CD4-positive, alpha-beta T cell treated with Interleukin-12 subunit alpha and Interleukin-12 subunit beta, for 1 hour (primary cell): ENCODE data around the gene AQP12B.
"Not testable (repeated sequence)": the region's sequence is repeated elsewhere in the genome, so short reads cannot be mapped to it uniquely, and the experiment has no call there.

Experiments used
- DNase-seq: peaks from one replicate; pipeline ENCODE4 v3.0.0-alpha.2; 2020

AQP12B gene

GRCh38 chr2:240680185-240680584 is 2.5 kb downstream of the AQP12B start:
- not testable (repeated sequence) for DNase-seq

- not testable (repeated sequence) for DNase-seq
Observed at GRCh38 chr2:240678909-240679308, 3.8 kb downstream of the AQP12B start.

GRCh38 chr2:240678043-240678442 is 4.6 kb downstream of the AQP12B start:
- DNase-seq = not testable (repeated sequence)

- not testable (repeated sequence) for DNase-seq
Observed at GRCh38 chr2:240675345-240675744, 7.3 kb downstream of the AQP12B start.

GRCh38 chr2:240674461-240675184 is 8.1 kb downstream of the AQP12B start:
- not testable (repeated sequence) for DNase-seq

GRCh38 chr2:240672701-240673190 is 9.9 kb downstream of the AQP12B start:
- no peak for DNase-seq

GRCh38 chr2:240672076-240672700 is 10.5 kb downstream of the AQP12B start:
- no peak for DNase-seq

- no peak for DNase-seq
Observed at GRCh38 chr2:240670950-240671349, 11.7 kb downstream of the AQP12B start.

GRCh38 chr2:240670402-240670801 is 12.3 kb downstream of the AQP12B start:
- no peak for DNase-seq

- DNase-seq = no peak
Observed at GRCh38 chr2:240664622-240665021, 18.1 kb downstream of the AQP12B start.

- DNase-seq = no peak
Observed at GRCh38 chr2:240663546-240664190, 19.0 kb downstream of the AQP12B start.

GRCh38 chr2:240662681-240663080 is 20.0 kb downstream of the AQP12B start:
- no peak for DNase-seq

GRCh38 chr2:240659883-240660282 is 22.8 kb downstream of the AQP12B start:
- DNase-seq = not testable (repeated sequence)

GRCh38 chr2:240655931-240656886 is 26.5 kb downstream of the AQP12B start:
- peak; percentile 17 for DNase-seq

- no peak for DNase-seq
Observed at GRCh38 chr2:240651185-240651584, 31.5 kb downstream of the AQP12B start.

- DNase-seq = no peak
Observed at GRCh38 chr2:240650254-240650965, 32.3 kb downstream of the AQP12B start.

GRCh38 chr2:240649331-240649730 is 33.4 kb downstream of the AQP12B start:
- no peak for DNase-seq

GRCh38 chr2:240648650-240649275 is 33.9 kb downstream of the AQP12B start:
- no peak for DNase-seq

GRCh38 chr2:240648155-240648649 is 34.5 kb downstream of the AQP12B start:
- DNase-seq = no peak

GRCh38 chr2:240647503-240648154 is 35.1 kb downstream of the AQP12B start:
- no peak for DNase-seq
